Peyer's patch (tissue), 4 donors: ENCODE data around the gene ZNF337.
"Not testable (repeated sequence)": the region's sequence is repeated elsewhere in the genome, so short reads cannot be mapped to it uniquely, and the experiment has no call there.

Experiments used
- POLR2A ChIP-seq, 2 donors: fragments of 450-650 bp; IDR thresholded peaks; one replicate each; pipeline ENCODE4 v1.5.1; 2017; ENCODE audit warnings: antibody characterized with exemption in 2 of 2, mild to moderate bottlenecking in 2 of 2, moderate library complexity in 2 of 2
- TF ChIP-seq, protein P1 (sequence below), 6 experiments: fragments of 450-650 bp in 4 of 6; fragments of 200-600 bp in 2 of 6; sonication (generic) in 1 of 6; IDR thresholded peaks; one replicate each; pipeline ENCODE4 v1.5.1; 2017 to 2019; ENCODE audit warnings: antibody characterized with exemption in 6 of 6, mild to moderate bottlenecking in 3 of 6, moderate library complexity in 1 of 6

- not testable (repeated sequence) for TF ChIP-seq POLR2A (IDR thresholded peaks at IDR 0.05)
- TF ChIP-seq, protein P1, sequence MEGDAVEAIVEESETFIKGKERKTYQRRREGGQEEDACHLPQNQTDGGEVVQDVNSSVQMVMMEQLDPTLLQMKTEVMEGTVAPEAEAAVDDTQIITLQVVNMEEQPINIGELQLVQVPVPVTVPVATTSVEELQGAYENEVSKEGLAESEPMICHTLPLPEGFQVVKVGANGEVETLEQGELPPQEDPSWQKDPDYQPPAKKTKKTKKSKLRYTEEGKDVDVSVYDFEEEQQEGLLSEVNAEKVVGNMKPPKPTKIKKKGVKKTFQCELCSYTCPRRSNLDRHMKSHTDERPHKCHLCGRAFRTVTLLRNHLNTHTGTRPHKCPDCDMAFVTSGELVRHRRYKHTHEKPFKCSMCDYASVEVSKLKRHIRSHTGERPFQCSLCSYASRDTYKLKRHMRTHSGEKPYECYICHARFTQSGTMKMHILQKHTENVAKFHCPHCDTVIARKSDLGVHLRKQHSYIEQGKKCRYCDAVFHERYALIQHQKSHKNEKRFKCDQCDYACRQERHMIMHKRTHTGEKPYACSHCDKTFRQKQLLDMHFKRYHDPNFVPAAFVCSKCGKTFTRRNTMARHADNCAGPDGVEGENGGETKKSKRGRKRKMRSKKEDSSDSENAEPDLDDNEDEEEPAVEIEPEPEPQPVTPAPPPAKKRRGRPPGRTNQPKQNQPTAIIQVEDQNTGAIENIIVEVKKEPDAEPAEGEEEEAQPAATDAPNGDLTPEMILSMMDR (IDR thresholded peaks at IDR 0.05): not testable (repeated sequence)
Observed at GRCh38 chr20:25700835-25701234, 4.2 kb upstream of the ZNF337 start.
